ENCODE results near the gene TARS1.

- TF ChIP-seq CTCF (IDR thresholded peaks at IDR 0.05 in 2 of 3, conservative IDR thresholded peaks at IDR 0.05 in 1 of 3; ENCODE audit: control insufficient read depth in 2 of 3, extremely low read depth in 1 of 3, insufficient read depth in 1 of 3, low read depth in 3 of 3, low read length in 3 of 3) (no peak), CBX5 (IDR thresholded peaks at IDR 0.05; ENCODE audit: low read depth) (no peak), ZSCAN29 (IDR thresholded peaks at IDR 0.05) (no peak), PML (IDR thresholded peaks at IDR 0.05; ENCODE audit: low read length) (no peak), FOXM1 (IDR thresholded peaks at IDR 0.05; ENCODE audit: low read depth, low read length) (no peak), POU2F2 (IDR thresholded peaks at IDR 0.05; ENCODE audit: borderline replicate concordance, low read depth, low read length) (no peak)
Observed at GRCh38 chr5:33480876-33481275, 40.1 kb downstream of the TARS1 start.
